Measurements from ENCODE around the gene SEC24D.

The SEC24D gene

GRCh38 chr4:118845552-118846050, 9.7 kb upstream of the SEC24D start:
- DNase-seq (ENCODE audit: low read depth): no peak

DNA sequence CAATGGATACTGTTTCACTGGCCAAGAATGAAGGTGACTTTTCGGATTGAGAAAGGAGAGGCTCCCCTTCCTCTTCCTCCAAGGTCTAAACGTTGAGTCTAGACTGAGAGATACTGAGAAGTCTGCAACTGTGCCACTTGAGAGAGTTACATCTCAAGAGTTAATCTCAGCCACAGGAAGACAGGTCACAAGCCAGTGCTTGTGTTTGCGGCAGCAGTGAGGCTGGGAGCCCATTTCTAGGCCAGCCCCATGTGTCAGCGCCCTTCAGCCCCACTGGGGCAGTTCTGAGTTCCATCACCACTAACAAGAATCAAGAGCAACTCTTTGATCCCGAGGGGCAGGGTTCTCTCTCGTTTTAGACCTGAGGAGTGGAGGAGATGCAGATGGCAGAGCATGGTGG, 7.3 kb upstream of the SEC24D start:
- DNase-seq (ENCODE audit: low read depth): no peak

DNA sequence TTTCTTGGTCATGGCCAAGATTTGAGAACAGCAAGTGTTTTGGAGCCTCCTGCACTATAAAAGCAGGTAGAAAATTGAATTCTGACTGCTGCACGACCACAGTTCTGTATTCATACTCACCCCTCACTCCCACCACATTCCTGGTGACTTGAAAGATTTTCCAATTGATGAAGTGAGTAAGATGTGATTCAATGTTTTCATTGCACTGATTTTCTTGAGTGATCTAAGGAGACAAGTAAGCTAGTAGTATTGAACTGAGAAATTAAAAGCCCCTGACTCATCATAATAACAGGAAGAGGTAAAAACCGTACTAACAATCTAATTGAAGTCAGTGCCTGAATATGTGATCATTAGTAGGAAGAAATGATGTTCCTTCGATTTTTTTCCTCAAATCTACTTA, 6.1 kb upstream of the SEC24D start:
- DNase-seq (ENCODE audit: low read depth): no peak

GRCh38 chr4:118839221-118839927, 3.4 kb upstream of the SEC24D start:
- DNase-seq (ENCODE audit: low read depth): no peak

DNA sequence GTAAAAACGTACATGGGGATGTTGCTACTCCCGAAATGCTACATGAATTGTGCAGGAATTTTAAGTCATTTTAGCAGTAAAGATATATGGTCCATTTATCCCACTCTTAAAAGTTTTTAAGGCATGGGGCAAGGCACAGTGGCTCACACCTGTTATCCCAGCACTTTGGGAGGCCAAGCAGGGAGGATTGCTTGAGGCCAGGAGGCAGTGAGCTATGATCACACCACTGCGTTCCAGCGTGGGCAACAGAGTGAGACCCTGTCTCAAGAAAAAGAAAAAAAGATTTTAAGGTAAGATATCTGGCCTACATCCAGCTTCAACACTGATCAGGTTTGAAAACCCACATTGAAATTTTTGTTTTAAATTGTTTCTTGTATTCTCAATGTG, 1.2 kb upstream of the SEC24D start:
- DNase-seq (ENCODE audit: low read depth): no peak

DNA sequence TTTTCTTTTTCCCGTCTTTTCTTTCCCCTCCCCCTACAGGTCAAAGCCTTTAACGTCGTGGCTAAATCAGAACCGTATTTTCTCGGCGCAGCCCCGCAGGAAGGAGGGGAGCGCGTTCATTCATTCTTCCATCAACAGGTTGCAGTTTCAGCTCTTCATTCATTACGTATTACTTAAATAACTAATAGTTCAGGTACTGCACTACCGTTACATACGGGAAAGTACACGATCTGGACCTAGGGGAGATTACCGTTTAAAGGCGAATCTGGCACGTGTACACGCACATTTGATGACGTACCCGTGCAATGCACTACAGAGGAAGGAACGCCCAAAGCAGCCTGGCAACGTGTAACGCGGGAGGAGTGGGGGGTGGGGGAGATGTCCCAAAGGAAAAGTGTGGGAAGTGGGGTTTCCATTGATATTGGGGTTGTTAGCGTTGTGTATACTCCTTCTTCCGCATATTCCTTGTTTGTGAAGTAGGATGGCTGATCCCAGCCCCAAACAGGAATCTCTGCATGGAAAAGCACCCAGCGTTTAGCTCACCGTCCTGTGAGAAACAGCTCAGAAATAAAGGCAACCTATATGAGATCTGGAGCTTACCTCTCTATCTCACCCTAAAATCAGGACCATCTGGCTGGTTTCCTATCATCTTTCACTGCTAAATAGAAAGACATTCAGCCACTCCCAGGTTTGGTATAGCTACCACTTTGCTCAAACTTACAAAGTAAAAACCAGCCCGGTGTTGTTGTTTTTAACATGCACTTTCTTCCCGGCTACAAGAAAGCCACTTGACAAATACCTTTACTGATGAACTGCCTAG, 585 bp upstream of the SEC24D start:
- DNase-seq (ENCODE audit: low read depth): peak; percentile 28

DNA sequence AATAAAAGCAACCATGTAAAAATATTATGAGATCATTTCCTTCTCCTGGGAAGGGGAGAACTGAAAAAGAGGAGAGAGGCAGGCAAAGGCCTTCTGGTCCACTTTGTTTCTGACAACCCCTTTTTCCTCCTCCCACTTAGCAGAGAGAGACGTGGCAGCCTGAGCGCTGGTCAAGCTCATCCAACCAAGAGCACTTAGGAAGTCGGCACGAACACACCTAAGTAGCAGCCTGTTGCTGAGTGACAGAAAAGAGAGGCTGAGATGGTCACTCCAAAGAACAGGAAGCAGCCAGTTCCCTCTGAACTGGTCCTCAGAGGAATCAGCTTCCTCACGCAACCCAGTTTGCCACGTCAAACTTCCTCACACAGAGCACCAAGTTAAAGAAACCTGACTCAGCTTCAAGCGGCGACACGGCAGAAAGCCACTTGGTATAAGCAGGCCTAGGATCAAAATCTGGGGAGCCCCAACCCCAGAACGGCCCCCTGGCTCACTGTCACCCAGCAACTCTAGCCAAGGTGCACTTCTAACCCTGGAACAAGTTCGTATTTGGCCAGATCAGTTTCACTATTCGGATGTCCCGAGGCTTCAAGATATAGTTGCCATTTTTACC, 861 bp downstream of the SEC24D start:
- peak; percentile 28 for DNase-seq (ENCODE audit: low read depth)

DNA sequence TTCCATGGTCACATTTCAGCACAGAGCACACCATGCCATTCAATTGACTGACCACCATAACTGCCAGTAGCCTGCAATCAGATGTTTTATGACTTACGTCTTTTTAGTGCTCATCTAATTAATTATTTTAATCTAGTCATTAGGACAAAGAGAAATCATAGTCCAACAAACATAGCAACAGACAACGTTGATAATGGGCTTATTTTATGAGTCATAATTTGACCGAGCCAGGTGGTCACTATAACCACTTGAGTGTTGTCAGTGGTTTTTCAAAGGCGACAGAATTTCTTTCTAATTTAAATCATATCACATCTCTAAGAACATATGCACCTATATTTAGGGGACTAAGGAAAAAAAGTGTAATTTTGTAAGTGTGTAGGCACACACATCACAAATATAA, 1.9 kb downstream of the SEC24D start:
- no peak for DNase-seq (ENCODE audit: low read depth)

DNA sequence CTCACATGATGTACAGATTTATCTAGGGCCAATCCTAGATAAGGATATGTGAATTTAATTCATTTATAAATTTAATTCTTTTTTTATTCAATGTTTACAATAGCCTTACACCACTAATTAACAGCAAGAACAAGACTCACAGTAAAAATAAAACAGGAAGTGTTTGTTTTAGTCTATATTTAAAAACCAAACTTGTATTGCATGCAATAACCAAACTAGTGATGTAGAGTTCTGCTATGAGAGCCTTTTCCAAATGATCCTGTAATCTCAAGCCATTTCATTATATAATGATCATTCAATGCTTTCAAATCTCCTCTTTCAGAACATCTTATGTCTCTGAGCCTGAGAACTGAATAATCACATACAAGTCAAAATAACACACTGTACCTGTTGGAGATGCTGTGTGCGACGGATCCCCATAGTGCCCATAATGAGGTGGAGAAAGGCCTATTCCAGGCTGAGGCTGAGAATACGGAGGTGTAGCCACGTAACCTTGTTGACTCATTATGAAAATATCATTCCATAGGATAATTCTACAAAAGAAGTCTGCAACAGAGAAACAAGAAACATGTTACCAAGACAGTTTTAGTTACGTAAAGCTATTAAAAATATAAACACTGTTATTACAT, 2.6 kb downstream of the SEC24D start:
- no peak for DNase-seq (ENCODE audit: low read depth)

- DNase-seq (ENCODE audit: low read depth): no peak
These were observed 6.8 kb downstream of the SEC24D start for GRCh38 chr4:118829107-118829506.

DNA sequence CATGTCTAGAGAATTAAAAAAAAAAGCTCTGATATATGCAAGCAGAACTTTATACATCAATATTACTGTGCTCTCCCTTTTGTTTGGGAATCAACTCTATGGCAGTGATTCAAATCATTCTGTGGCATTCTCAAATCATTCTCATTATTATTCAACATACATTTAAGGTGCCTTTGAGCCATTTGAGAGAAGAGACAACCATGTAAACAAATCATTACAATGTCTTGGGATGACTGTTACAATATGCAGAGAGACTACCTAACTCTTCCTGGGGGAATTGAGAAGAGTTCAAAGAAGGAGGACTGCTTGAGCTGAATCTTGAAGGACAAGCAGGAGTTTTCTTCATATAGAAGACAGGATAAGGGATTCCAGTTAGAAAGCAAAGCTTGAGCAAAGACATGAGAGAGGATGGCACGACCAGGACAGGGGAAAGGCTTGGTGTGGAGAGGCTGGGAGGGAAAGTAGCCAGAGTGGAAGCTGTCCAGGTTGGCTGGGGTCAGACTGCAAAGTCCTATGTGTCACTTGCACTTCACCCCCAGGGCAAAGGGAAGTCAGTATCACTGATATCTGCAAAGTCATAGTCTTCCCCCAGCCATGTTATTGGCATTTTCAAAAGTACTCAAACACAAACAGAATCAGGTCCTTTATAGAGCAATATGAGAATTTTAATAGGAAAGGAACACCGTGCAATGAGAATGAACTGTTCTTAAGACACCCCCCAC, 9.0 kb downstream of the SEC24D start:
- no peak for DNase-seq (ENCODE audit: low read depth)

GRCh38 chr4:118825799-118826198, 10.1 kb downstream of the SEC24D start:
- DNase-seq (ENCODE audit: low read depth): no peak

DNA sequence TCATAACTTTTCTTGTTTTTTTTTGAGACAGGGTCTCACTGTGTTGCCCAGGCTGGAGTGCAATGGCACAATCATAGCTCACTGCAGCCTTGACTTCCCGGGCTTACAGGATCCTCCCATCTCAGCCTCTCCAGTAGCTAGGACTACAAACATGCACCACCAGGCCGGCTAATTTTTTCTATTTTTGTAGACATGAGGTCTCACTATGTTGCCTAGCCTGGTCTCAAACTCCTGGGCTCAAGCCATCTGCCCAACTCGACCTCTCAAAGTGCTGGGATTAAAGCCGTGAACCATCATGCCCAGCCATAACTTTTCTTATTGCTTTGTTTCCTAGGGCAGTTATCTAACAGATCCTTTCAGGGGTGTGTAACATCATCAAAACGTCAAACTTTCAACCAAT, 11.8 kb downstream of the SEC24D start:
- DNase-seq (ENCODE audit: low read depth): no peak

- DNase-seq (ENCODE audit: low read depth): no peak
These were observed 12.5 kb downstream of the SEC24D start for GRCh38 chr4:118823471-118823870.

DNA sequence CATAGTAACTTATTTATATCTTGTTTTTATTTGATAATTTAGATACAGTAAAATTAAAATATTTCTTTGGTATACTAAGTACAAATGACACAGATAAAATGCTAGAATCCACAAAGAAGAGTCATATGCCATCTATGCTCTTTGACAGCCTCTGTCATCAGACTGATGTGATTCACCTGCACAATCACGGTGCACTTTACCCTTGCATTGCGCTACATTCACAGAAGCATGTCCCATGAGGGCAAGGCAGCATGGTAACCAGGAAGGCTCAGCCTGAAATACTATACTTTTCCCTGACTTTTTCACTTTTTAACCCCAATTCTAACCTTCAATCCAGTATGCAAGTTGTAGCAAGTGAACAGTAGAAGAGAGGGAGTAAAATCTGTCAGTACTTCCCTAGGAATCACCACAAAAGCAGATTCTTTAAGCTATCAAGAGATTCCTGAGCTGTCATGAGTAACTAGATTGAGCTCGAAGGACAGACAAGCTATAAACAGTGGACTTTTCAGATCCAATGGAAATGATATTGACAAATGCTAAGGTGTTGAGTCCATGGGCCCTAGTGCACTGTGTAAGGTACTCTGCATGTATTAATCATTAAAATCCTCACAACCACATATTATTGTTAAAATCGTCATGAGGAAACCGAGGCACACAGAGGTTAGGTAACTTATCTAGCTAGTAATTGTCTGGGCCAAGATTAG, 14.2 kb downstream of the SEC24D start:
- DNase-seq (ENCODE audit: low read depth): no peak

DNA sequence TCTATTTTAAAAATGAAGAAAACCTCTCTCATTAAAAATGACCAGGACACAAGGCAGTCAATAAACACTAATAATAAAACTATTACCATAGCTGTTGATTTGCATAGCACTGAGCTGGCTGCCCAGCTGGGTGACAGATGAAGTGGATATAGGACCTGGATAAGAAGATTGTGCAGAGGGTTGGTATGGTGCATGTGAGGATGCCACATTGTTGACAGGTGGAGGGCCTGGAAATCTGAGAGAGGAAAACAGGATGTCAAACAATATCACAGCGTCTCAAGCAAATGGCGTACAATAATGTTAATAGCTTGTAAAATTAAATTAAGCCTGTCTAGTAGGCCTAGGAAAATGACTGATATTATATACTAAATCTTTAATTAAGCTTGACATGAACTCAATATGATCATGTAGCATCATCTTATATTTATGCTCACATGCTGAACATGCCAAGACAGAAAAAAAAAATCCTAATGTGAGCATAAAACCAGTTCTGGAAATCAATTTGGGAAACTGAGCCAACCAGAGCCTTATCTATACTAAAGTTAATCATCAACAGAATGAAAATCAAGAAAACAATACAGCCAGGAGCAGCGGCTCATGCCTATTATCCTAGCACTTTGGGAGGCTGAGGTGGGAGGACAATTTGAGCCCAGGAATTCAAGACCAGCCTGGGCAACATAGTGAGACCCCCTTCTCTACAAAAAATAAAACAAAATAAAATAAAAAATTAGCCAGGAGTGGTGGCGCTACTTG, 18.6 kb downstream of the SEC24D start:
- DNase-seq (ENCODE audit: low read depth): no peak

GRCh38 chr4:118816538-118817177, 19.3 kb downstream of the SEC24D start:
- no peak for DNase-seq (ENCODE audit: low read depth)

DNA sequence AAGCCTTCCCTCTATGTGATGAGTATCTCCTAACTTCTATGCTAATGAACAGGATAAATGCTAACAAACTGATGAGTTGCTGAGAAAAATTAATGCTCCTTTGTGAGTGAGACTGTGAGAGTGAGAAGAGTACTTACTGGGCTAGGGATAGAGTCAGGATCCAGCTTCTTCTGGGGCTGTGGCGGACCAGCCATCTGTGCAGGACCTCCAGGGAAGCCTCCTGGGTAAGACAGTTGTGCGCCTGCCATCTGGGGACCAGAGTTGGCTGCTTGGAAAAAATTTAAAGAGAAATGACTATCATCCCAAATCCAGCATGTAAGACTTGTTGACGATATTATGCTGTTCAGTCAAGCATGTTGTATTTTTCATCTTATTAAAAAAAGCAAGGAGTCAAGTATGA, 21.0 kb downstream of the SEC24D start:
- no peak for DNase-seq (ENCODE audit: low read depth)

GRCh38 chr4:118814058-118814457, 21.9 kb downstream of the SEC24D start:
- DNase-seq (ENCODE audit: low read depth): no peak

GRCh38 chr4:118813561-118813960, 22.4 kb downstream of the SEC24D start:
- DNase-seq (ENCODE audit: low read depth): no peak
